Glutamatergic neuron (in vitro differentiated cells): ENCODE measurements around the gene ARHGEF26. TPM values are rescaled to one million over a fixed set of nuclear protein-coding genes. Genes with fewer than 3 reads are reported as not detected.
"Not testable (repeated sequence)": the region's sequence is repeated elsewhere in the genome, so short reads cannot be mapped to it uniquely, and the experiment has no call there.

Source experiments
- DNase-seq: peaks from one replicate; pipeline ENCODE4 v3.0.0; 2022
- H3K27ac Mint-ChIP-seq: one replicate; pipeline ENCODE4 v1.8.0; 2020; ENCODE audit warnings: mild to moderate bottlenecking, mixed read lengths, inconsistent platforms; ENCODE audit not compliant: unreplicated experiment
- H3K27me3 Mint-ChIP-seq: one replicate; pipeline ENCODE4 v1.8.0; 2020; ENCODE audit warnings: mild to moderate bottlenecking, moderate library complexity, mixed read lengths, inconsistent platforms; ENCODE audit not compliant: unreplicated experiment
- H3K36me3 Mint-ChIP-seq: one replicate; pipeline ENCODE4 v1.8.0; 2020; ENCODE audit warnings: mild to moderate bottlenecking, mixed read lengths, inconsistent platforms; ENCODE audit not compliant: unreplicated experiment
- H3K4me1 Mint-ChIP-seq: one replicate; pipeline ENCODE4 v1.8.0; 2020; ENCODE audit warnings: mild to moderate bottlenecking, low read depth, mixed read lengths, inconsistent platforms; ENCODE audit not compliant: unreplicated experiment
- H3K4me3 Mint-ChIP-seq: one replicate; pipeline ENCODE4 v1.8.0; 2020; ENCODE audit warnings: mild to moderate bottlenecking, mixed read lengths, inconsistent platforms; ENCODE audit not compliant: unreplicated experiment
- H3K9me3 Mint-ChIP-seq: one replicate; pipeline ENCODE4 v1.8.0; 2020; ENCODE audit warnings: mild to moderate bottlenecking, moderate library complexity, mixed read lengths, inconsistent platforms; ENCODE audit not compliant: unreplicated experiment
- total RNA-seq: library from RNA; stranded (reverse); fragmentation: NEBNext Ultra II Directional; extraction: Animal tissue kit (Norgen Biotek cat#: 25700); gene quantifications from one replicate; pipeline ENCODE4 v1.2.1, GENCODE V29; 2021; ENCODE audit not compliant: unreplicated experiment
- TF ChIP-seq, protein P1 (sequence below): fragments of 200-600 bp; sonication (generic); IDR thresholded peaks from one replicate; pipeline ENCODE4 v1.5.0; 2021; ENCODE audit not compliant: partially characterized antibody, unreplicated experiment

Gene ARHGEF26
- total RNA-seq, 1 donor from 2014 or later: 4.4 TPM

DNA sequence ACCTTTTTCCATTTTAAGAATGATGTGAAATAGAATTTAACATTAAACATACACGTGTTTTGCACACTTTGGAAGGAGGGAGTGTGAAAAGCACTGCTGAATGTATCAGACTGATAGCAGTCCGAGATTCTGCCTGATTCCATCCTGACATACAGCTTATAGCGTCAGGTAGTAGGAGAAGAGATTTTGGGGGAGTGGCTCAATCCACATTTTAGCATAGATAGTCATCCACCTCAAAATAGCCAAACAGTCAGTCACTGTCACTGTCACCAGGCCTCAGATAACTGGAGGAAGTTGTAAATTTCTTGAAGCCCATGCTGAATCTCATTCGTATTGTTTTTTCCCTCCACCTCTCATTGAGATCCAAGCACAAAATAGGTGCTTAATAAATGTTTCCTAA, 35.4 kb upstream of the ARHGEF26 start:
- no peaks in the 10 kb centered on the region for H3K27me3 Mint-ChIP-seq
- TF ChIP-seq, protein P1, sequence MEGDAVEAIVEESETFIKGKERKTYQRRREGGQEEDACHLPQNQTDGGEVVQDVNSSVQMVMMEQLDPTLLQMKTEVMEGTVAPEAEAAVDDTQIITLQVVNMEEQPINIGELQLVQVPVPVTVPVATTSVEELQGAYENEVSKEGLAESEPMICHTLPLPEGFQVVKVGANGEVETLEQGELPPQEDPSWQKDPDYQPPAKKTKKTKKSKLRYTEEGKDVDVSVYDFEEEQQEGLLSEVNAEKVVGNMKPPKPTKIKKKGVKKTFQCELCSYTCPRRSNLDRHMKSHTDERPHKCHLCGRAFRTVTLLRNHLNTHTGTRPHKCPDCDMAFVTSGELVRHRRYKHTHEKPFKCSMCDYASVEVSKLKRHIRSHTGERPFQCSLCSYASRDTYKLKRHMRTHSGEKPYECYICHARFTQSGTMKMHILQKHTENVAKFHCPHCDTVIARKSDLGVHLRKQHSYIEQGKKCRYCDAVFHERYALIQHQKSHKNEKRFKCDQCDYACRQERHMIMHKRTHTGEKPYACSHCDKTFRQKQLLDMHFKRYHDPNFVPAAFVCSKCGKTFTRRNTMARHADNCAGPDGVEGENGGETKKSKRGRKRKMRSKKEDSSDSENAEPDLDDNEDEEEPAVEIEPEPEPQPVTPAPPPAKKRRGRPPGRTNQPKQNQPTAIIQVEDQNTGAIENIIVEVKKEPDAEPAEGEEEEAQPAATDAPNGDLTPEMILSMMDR: no peak
- no peaks in the 10 kb centered on the region for H3K36me3 Mint-ChIP-seq
- DNase-seq: no peak
- peaks cover 3% of the 10 kb centered on the region for H3K9me3 Mint-ChIP-seq
- no peak overlapping the region for H3K27ac Mint-ChIP-seq
- peaks cover 4% of the 10 kb centered on the region for H3K4me1 Mint-ChIP-seq
- H3K4me3 Mint-ChIP-seq: no peak overlapping the region

DNA sequence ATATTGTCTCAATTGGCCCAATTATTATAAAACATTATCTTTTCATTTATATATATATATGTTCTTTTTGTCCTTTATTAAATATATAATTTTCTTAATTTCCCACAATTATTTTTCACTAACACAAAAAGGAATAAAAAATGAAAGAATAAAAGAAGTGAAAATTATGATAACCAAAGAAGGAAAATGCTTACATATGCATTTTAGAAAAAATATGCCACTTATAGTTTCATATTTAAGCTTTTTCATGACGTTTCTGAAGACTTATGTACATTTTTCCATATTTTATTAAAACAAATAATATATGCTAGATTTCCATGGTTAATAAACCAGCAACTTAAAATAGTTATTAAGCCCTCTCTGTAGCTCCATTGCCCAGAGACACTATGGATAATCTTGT, 34.9 kb upstream of the ARHGEF26 start:
- H3K27me3 Mint-ChIP-seq: no peaks in the 10 kb centered on the region
- no peak overlapping the region for H3K4me3 Mint-ChIP-seq
- DNase-seq: no peak
- H3K4me1 Mint-ChIP-seq: peaks cover 4% of the 10 kb centered on the region
- TF ChIP-seq, protein P1: no peak
- no peaks in the 10 kb centered on the region for H3K36me3 Mint-ChIP-seq
- H3K9me3 Mint-ChIP-seq: peaks cover 3% of the 10 kb centered on the region
- no peak overlapping the region for H3K27ac Mint-ChIP-seq

- not testable (repeated sequence) for H3K36me3 Mint-ChIP-seq, H3K27me3 Mint-ChIP-seq, H3K9me3 Mint-ChIP-seq, H3K4me3 Mint-ChIP-seq, H3K4me1 Mint-ChIP-seq, DNase-seq, H3K27ac Mint-ChIP-seq
Observed at GRCh38 chr3:154087756-154088480, 33.3 kb upstream of the ARHGEF26 start.

DNA sequence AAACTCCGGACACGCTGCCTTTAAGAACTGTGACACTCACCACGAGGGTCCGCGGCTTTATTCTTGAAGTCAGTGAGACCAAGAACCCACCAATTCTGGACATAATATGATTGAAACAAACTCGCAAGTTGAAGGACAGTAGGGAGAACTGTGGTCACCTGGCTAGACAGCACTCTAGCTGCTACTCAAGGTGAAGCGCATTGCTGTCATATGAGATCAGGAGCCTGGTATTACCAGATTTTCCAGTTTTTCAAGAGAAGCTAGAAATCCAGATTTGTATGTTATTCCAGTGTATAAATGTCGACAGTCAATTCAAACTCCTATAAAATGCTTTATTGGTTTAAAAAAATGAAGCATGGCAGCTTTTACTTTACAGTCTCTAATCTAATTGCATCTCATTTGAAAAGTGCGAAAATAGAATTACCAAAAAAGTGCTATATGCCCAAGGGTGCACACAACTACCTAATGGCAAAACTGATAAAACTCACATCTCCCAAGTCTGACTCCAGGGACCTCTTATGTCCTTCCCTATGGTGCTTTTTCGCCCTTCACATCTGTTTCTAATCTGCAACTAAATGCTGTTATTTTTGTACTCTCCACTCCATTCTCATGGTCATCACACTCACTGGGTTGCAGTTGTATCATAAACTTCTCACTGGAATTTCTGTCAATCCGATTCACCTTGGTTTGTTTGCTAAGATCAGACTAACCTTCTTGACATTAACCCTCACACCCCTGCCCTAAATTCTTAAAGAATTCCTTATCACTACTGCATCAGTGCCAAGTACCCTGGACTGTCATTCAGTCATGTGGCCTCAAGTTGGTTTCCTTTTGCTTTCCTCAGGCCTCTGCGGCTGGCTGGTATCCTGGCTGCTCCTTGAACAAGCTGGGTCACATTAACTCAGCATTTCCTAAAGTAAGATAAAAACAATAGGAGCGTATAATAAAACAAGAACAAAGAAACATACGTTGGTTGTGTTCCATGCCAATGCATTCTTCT, 31.5 kb upstream of the ARHGEF26 start:
- Mint-ChIP-seq H3K27me3 (no peaks in the 10 kb centered on the region), H3K4me3 (no peak overlapping the region)

DNA sequence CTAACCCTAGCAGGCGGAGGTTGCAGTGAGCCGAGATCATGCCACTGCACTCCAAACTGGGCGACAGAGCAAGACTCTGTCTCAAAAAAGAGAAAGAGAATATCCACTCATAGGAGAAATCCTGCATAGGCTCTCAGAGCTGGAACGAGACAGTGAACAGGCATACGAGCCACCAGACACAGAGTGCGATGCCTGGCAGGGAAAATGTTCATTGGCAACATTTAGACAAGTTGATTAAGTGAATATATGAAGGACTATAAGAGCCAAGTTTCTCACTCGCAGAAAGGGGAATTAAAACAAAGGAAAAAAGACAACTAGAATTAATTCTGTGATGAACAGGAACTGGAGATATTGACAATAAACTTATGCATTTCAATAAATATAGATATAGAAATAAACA, 27.1 kb upstream of the ARHGEF26 start:
- H3K4me1 Mint-ChIP-seq: peaks cover 4% of the 10 kb centered on the region
- no peak overlapping the region for H3K4me3 Mint-ChIP-seq
- TF ChIP-seq, protein P1: no peak
- H3K27me3 Mint-ChIP-seq: no peaks in the 10 kb centered on the region
- peaks cover 2% of the 10 kb centered on the region for H3K9me3 Mint-ChIP-seq
- H3K36me3 Mint-ChIP-seq: no peaks in the 10 kb centered on the region
- no peak overlapping the region for H3K27ac Mint-ChIP-seq
- no peak for DNase-seq

More for the DNA sequence above, 31.5 kb upstream of the ARHGEF26 start:
- peaks cover 4% of the 10 kb centered on the region for H3K4me1 Mint-ChIP-seq
- H3K36me3 Mint-ChIP-seq: no peaks in the 10 kb centered on the region
- TF ChIP-seq, protein P1: no peak
- peaks cover 2% of the 10 kb centered on the region for H3K9me3 Mint-ChIP-seq
- no peak for DNase-seq
- H3K27ac Mint-ChIP-seq: no peak overlapping the region
